CD14-positive monocyte (primary cell): Measurements from ENCODE around the gene TCHHL1. TPM values are rescaled to one million over a fixed set of nuclear protein-coding genes. Genes with fewer than 3 reads are reported as not detected.

Experiments used
- DNase-seq, 3 donors: peaks; one replicate each; pipeline ENCODE4 v3.0.0-alpha.2; 2011 to 2022
- H2AFZ ChIP-seq: 2 replicates; pipeline ENCODE4 v1.6.0; 2012; ENCODE audit warnings: mild to moderate bottlenecking, low read depth, low read length, inconsistent platforms; ENCODE audit not compliant: insufficient read depth, poor library complexity, severe bottlenecking
- H3K27ac ChIP-seq, 2 donors: 1 replicate in 1 of 2; 2 replicates in 1 of 2; pipeline ENCODE4 v1.5.1; 2012 to 2013; ENCODE audit warnings: low read length in 2 of 2, control low read depth in 1 of 2, inconsistent platforms in 1 of 2, low read depth in 1 of 2, mild to moderate bottlenecking in 1 of 2
- H3K27me3 ChIP-seq, 2 donors: one replicate each; pipeline versions ENCODE4 v1.6.0 to v1.6.1; 2011 to 2013; ENCODE audit warnings: low read length in 2 of 2; ENCODE audit not compliant: control insufficient read depth in 2 of 2, insufficient read depth in 2 of 2
- H3K36me3 ChIP-seq, 2 donors: replicated peaks in 1 of 2; 1 replicate in 1 of 2; 2 replicates in 1 of 2; pipeline versions ENCODE4 v1.5.1 to v1.6.1; 2012 to 2013; ENCODE audit warnings: low read length in 2 of 2, control low read depth in 1 of 2, inconsistent platforms in 1 of 2, mild to moderate bottlenecking in 1 of 2; ENCODE audit not compliant: insufficient read depth in 2 of 2, control insufficient read depth in 1 of 2
- H3K4me1 ChIP-seq, 2 donors: 1 replicate in 1 of 2; 2 replicates in 1 of 2; pipeline versions ENCODE4 v1.5.1 to v1.6.1; 2012 to 2013; ENCODE audit warnings: low read length in 2 of 2, control low read depth in 1 of 2, inconsistent platforms in 1 of 2, mild to moderate bottlenecking in 1 of 2, moderate library complexity in 1 of 2; ENCODE audit not compliant: insufficient read depth in 2 of 2, control insufficient read depth in 1 of 2
- H3K4me2 ChIP-seq: replicated peaks from 2 replicates; pipeline ENCODE3; 2012; ENCODE audit warnings: low read length, moderate library complexity, mild to moderate bottlenecking; ENCODE audit not compliant: poor library complexity, severe bottlenecking; ENCODE audit errors: extremely low read depth
- H3K4me3 ChIP-seq, 3 experiments: fragments of 200-600 bp in 1 of 3; sonication (generic) in 1 of 3; replicated peaks in 1 of 3; 1 replicate in 2 of 3; 2 replicates in 1 of 3; pipeline ENCODE4 v1.5.1; 2011 to 2013; ENCODE audit warnings: low read length in 3 of 3, mild to moderate bottlenecking in 3 of 3, control low read depth in 2 of 3, low read depth in 2 of 3, inconsistent platforms in 1 of 3, moderate library complexity in 1 of 3
- H3K79me2 ChIP-seq: 2 replicates; pipeline ENCODE4 v1.6.0; 2012; ENCODE audit warnings: mild to moderate bottlenecking, control low read depth, inconsistent platforms, low read length, moderate library complexity; ENCODE audit not compliant: insufficient read depth
- H3K9ac ChIP-seq: 2 replicates; pipeline ENCODE4 v1.6.0; 2017; ENCODE audit warnings: low read length, mild to moderate bottlenecking; ENCODE audit not compliant: insufficient read depth, poor library complexity, severe bottlenecking
- H3K9me3 ChIP-seq, 2 donors: replicated peaks in 1 of 2; 1 replicate in 1 of 2; 2 replicates in 1 of 2; pipeline versions ENCODE4 v1.5.1 to v1.6.1; 2012 to 2013; ENCODE audit warnings: low read length in 2 of 2, control low read depth in 1 of 2; ENCODE audit not compliant: control insufficient read depth in 1 of 2, insufficient read depth in 1 of 2
- H4K20me1 ChIP-seq: 2 replicates; pipeline ENCODE4 v1.6.0; 2012; ENCODE audit warnings: mild to moderate bottlenecking, low read length, control low read depth, moderate library complexity; ENCODE audit not compliant: insufficient read depth
- H3K27ac Mint-ChIP-seq, 7 donors: one replicate each; pipeline ENCODE4 v1.8.0; 2020; ENCODE audit warnings: mild to moderate bottlenecking in 7 of 7, mixed read lengths in 7 of 7, moderate library complexity in 6 of 7, inconsistent platforms in 2 of 7
- H3K27me3 Mint-ChIP-seq, 3 donors: one replicate each; pipeline ENCODE4 v1.8.0; 2021 to 2022; ENCODE audit warnings: low read depth in 3 of 3, mild to moderate bottlenecking in 3 of 3, mixed read lengths in 3 of 3, moderate library complexity in 3 of 3, inconsistent platforms in 1 of 3
- H3K36me3 Mint-ChIP-seq, 2 donors: one replicate each; pipeline ENCODE4 v1.8.0; 2020; ENCODE audit warnings: mixed read lengths in 2 of 2, inconsistent platforms in 1 of 2, mild to moderate bottlenecking in 1 of 2
- H3K4me1 Mint-ChIP-seq: one replicate; pipeline ENCODE4 v1.8.0; 2020; ENCODE audit warnings: mild to moderate bottlenecking, mixed read lengths
- H3K4me3 Mint-ChIP-seq, 2 donors: one replicate each; pipeline ENCODE4 v1.8.0; 2020; ENCODE audit warnings: mild to moderate bottlenecking in 2 of 2, mixed read lengths in 2 of 2, moderate library complexity in 1 of 2
- H3K9me3 Mint-ChIP-seq, 7 donors: one replicate each; pipeline ENCODE4 v1.8.0; 2020 to 2022; ENCODE audit warnings: mixed read lengths in 7 of 7, mild to moderate bottlenecking in 6 of 7, moderate library complexity in 6 of 7, inconsistent platforms in 2 of 7
- WGBS: methylation state at CpG from one replicate; pipeline ENCODE4 v1.1.5; 2013; ENCODE audit warnings: missing lambda C conversion rate; ENCODE audit not compliant: insufficient coverage; 5-methylcytosine and 5-hydroxymethylcytosine counted together
- intact Hi-C, 2 donors: fragments of 100-400 bp; cut with micrococcal nuclease; formaldehyde crosslinking; loops; one replicate each; pipeline versions ENCODE4 v1.15.0 to v1.15.1; 2023
- polyA plus RNA-seq, 3 donors: library from polyadenylated mRNA; depleted of rRNA in 1 of 3; unstranded in 2 of 3; stranded (reverse) in 1 of 3; fragments of 300-500 nt in 2 of 3; fragments of >200 nt in 1 of 3; fragmentation: Illumina TruSeq in 2 of 3; gene quantifications; 1 replicate in 2 of 3; 2 replicates in 1 of 3; pipeline ENCODE4 v1.2.3, GENCODE V29; 2012 to 2021
- TF ChIP-seq, protein P1 (sequence below): fragments of 200-600 bp; IDR thresholded peaks from one replicate; pipeline ENCODE4 v1.8.0; 2022; ENCODE audit warnings: antibody characterized with exemption, mild to moderate bottlenecking

TCHHL1 gene
- polyA plus RNA-seq, 3 donors: not detected

DNA sequence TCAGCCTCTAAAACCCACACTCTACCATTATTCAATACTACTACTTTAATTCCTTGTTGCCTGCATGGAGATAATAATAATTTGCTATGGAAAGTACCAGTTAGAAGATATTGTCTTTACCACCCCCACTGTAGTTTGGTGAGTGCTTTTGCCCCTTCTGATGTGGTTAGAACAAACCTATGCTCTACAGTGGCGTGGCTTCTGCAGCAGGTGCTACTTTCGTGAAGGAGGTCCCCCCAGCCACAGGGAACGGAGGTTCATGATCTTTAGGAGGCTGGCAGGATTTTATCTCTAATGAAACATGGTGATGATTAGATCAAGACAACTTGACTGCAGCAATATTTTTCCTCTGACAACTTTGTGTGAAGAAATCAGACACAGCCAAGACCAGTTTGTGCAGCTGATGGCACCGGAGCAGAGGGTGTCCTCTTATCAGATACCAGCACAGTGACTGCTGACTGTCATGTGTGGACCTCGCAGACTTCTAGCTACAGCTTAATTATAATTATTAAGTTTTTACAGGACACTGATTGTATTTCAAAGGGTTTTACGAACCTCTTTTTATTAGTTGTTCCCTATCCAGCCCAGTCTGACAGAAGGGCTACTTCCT, 37.1 kb upstream of the TCHHL1 start:
- H3K4me3 Mint-ChIP-seq: no peak overlapping the region
- peaks cover 24 to 40% (median 38%) of the 10 kb centered on the region in 3 donors for H3K27me3 Mint-ChIP-seq
- H3K36me3 Mint-ChIP-seq: no peaks in the 10 kb centered on the region
- H3K9me3 Mint-ChIP-seq: no peaks in the 10 kb centered on the region
- Histone ChIP-seq H3K27me3 (peaks cover 13 to 37% of the 10 kb centered on the region in 2 donors), H2AFZ (no peak overlapping the region), H3K9me3 (no peaks in the 10 kb centered on the region), H4K20me1 (no peaks in the 10 kb centered on the region), H3K79me2 (no peaks in the 10 kb centered on the region), H3K9ac (no peak overlapping the region), H3K4me1 (no peaks in the 10 kb centered on the region), H3K27ac (no peak overlapping the region), H3K4me2 (no peak overlapping the region), H3K4me3 (no peak overlapping the region), H3K36me3 (no peaks in the 10 kb centered on the region)
- no peak overlapping the region for H3K27ac Mint-ChIP-seq
- WGBS: 100% methylated on average over 1 of the region's 6 CpGs
- intact Hi-C loops: no loop called here
- DNase-seq: no peak
- peaks cover 2% of the 10 kb centered on the region for H3K4me1 Mint-ChIP-seq
- TF ChIP-seq, protein P1, sequence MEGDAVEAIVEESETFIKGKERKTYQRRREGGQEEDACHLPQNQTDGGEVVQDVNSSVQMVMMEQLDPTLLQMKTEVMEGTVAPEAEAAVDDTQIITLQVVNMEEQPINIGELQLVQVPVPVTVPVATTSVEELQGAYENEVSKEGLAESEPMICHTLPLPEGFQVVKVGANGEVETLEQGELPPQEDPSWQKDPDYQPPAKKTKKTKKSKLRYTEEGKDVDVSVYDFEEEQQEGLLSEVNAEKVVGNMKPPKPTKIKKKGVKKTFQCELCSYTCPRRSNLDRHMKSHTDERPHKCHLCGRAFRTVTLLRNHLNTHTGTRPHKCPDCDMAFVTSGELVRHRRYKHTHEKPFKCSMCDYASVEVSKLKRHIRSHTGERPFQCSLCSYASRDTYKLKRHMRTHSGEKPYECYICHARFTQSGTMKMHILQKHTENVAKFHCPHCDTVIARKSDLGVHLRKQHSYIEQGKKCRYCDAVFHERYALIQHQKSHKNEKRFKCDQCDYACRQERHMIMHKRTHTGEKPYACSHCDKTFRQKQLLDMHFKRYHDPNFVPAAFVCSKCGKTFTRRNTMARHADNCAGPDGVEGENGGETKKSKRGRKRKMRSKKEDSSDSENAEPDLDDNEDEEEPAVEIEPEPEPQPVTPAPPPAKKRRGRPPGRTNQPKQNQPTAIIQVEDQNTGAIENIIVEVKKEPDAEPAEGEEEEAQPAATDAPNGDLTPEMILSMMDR: no peak

DNA sequence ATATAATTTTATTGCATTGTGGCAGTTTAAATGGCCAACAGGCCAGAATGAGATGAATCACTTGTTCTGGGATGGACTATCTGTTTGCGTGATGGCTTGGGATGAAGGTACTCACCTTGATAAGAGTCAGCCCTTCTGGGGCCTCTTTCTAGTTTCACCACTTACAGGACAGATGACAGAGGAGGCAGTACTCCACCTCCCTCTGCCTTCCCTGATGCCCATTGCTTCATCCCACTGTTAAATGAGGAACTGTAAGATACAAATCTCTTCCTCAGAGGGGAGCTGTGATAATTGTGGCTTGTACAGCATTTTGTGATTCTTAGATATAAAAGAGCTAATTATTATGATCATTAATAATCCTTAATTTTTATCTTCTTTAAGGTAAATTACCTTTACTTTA, 30.1 kb upstream of the TCHHL1 start:
- intact Hi-C loops: no loop called here

More for the DNA sequence above, 30.1 kb upstream of the TCHHL1 start:
- Histone ChIP-seq H4K20me1 (no peaks in the 10 kb centered on the region), H3K27me3 (peaks cover 52 to 53% of the 10 kb centered on the region in 2 donors), H2AFZ (no peak overlapping the region), H3K79me2 (no peaks in the 10 kb centered on the region), H3K4me3 (no peak overlapping the region), H3K4me1 (no peaks in the 10 kb centered on the region), H3K9me3 (peaks cover 0 to 6% of the 10 kb centered on the region in 2 donors), H3K36me3 (no peaks in the 10 kb centered on the region), H3K27ac (no peak overlapping the region), H3K9ac (no peak overlapping the region), H3K4me2 (no peak overlapping the region)
- no CpG with 5 or more reads among the region's 1 CpG for WGBS
- Mint-ChIP-seq H3K9me3 (peaks cover 0 to under 1% (median 0%) of the 10 kb centered on the region in 7 donors), H3K4me3 (no peak overlapping the region), H3K36me3 (no peaks in the 10 kb centered on the region), H3K4me1 (peaks cover 2% of the 10 kb centered on the region), H3K27me3 (peaks cover 32 to 56% (median 46%) of the 10 kb centered on the region in 3 donors), H3K27ac (no peak overlapping the region)
- TF ChIP-seq, protein P1: no peak
- DNase-seq: peak in 2 of 3 donors; percentile 13 to 23
